Islet of Langerhans (tissue), 1 donor: ENCODE measurements around the gene TMSB15A.

ENCODE experiments used
- FAIRE-seq: peaks from one replicate; lab custom pipeline; 2011; peaks lifted over from hg19 to GRCh38; lab: Jason Lieb, UNC

The TMSB15A gene

DNA sequence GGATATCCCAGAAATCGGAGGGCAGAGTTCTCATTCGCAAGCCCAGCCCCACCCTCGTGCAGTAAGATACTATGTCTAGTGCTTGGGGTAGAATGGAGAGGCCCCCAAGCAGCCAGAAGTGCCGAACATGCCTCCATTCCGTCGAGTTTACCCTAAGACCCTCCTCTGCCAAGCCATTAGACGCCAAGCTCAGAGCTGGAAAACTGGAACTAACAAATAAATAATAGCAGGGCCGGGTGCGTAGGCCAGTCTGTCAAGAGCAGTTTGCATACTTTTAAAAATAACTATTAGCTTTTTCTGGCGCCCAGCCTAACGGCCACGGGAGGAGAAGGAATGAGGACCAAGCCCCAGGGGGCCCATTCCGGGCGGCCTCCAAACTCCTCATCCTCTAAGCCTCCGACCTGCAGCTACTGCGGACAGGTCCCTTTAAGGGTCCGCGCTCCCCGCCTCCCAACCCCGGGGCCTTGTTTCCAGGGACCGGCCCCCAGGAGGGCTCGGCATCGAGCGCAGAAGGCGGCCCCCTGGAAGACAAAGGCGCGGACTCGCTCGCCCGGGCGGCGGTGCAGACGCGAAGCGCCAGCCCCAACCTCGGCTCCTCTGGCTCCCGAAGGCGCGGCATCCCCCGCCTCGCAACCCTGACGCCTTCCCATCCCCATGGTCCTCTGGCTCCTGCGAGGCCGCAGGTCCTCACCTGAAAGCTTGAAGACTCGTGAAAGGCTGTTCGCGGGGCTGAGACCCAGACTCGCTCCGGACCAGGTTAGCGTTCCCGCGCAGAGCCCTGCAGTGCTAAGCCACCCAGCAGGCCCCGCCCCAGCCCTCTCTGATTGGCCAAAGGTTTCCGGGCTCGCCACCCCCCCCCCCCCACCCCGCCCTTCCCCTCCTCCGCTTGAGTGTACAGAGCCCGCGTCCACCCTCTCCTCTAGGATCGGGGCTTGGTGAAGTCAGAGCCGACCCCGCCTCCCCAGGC lies at the start of gene TMSB15A:
Gene TMSB15A (minus strand): TSS at position 765 of the 967 bp plus-strand sequence.
- FAIRE-seq, result no peak

DNA sequence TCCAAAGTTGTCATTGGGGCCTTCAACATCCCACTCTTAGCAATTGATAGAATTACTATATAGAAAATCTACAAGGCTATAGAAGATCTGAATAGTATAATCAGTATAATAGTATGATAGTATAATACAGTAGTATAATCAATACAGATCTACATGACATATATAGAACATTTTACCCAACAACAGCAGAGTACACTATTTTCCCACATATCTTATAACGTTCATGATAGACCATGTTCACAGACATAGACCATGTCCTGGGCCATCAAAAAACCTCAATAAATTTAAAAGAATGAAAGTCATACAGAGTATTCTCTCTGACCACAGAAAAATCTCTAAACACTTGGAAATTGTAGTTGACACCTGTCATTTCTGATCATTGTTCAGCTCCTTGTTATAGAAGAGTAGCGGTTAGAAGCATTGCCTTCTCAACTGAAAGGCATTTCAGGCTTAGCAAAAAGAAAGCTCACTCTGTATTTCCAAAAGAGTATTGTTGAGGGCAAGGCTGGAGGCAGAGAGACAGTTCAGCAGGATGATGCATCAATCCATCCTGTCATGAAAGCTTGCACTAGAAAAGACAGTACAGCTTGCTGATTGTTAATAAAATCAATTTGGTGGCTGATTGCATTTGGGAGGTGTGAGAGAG lies 44.0 kb upstream of the TMSB15A start:
- FAIRE-seq, result no peak

DNA sequence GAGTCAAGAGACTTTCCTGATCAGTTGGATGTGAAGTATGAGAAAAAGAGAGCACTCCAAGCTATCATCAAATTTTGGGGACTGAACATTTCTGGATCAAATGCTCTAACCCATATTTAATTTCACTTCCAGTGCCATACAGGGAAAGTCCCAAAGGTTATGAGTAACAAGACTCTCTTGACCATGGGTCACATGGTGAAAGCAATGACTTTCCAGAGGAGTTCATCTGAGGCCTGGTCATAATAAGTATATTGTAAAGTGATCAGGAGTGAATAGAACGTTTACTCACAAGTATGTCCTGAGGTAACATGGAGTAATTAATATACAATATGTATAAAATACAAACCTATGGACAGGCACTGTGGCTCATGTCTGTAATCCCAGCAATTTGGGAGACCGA lies 42.1 kb upstream of the TMSB15A start:
- FAIRE-seq, result no peak

DNA sequence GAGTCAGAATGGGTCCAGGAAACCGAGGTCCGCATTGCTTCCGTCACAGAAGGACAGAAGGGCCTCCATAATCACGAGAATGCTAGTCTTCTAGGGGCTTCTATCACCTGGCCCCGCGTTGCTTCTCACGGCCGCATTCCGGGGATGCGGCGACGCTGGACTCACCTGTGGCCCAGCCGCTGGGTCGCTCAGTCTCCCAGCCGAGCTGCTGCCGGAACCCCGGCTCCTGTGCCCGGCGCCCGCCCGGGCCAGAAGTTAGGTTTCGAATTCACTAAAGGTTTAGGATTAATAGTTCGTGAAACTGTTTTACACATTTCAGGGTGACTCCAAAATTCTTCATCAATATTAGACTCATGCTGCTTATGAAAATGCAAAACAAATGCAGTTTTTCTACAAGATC lies 31.7 kb upstream of the TMSB15A start:
- FAIRE-seq, result no peak

DNA sequence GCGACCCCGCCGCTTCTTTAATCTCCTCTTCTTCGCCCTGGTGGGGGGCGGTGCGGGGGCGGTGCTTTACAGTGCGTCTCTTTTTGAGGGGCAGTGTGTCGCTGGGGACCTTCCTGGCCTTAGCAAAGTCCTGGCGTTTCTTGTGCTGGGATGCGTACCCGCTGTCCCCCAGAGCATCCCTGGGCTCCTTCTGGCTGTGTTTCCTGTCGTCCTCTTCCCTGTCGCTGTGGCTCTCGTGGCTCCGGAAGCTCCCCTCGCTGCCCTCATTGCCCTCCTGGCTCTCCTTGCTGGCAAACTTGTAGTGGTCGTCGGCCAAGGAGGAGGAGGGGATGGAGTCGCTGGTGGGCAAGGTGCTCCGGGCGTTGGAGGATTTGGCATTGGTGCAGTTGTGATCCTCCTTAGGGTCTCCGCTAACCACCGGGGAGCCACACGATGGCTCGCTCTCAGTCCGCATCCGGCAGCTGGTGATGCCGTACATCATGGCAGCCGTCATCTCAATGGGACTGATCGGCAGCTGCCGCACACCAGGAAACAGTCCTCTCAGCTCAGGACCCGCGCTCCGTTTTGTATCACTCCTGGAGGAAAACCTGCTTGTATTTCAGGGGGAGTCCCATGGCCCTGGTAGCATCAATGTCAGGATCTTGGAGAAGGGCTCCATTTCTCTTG lies 30.4 kb upstream of the TMSB15A start:
- no peak for FAIRE-seq

DNA sequence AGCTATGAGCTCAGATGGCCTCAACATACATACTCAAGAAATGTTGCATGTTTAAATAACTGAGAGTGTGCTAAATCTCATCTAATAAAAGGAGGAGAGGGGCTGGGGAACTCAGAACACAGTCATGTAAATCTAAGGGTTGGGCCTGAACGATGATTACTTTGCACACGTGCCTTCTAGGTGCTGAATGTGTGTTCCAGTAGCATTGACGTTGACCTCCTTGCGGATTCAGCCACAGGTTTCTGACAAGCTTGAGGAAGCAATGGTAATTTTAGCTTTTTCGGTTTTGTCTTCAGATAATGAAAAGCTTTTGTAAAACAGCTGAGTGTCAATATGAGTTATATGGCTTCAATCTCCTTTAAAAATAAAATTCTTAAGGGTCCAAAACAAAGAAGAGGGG lies 29.6 kb upstream of the TMSB15A start:
- FAIRE-seq, result peak; percentile 47

DNA sequence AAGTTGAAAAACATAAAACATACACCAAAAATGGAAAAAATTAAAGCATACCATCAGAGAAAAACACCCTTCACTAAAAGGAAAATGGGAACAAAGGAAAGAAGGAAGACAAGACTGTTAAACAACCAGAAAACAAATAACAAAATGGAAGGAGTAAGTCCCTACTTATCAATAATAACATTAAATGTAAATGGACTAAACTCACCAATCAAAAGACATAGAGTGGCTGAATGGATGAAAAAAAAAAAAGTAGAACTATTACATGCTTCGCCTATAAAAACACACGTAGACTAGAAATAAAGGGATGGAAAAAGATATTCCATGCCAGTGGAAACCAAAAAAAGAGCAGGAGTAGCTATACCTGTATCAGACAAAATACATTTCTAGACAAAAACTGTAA lies 19.4 kb upstream of the TMSB15A start:
- no peak for FAIRE-seq

DNA sequence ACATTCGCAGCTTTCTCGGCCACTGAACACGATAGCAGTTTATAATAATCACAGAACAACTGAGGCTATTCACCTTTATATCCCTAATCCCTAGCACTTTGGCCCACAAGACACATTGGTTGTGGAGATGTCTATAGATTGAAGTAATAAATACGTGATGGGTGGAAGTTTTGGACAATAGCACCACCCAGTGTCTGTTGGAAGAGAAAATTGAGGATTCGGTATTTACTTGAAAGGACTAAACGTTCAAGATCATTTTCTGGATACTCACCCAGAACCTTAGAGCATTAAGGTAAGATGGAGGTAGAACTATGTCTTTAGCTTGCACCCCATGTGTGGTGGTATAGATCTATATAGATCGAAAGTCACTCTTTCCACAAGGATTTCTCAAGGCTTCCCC lies 787 bp upstream of the TMSB15A start:
- FAIRE-seq, result no peak

DNA sequence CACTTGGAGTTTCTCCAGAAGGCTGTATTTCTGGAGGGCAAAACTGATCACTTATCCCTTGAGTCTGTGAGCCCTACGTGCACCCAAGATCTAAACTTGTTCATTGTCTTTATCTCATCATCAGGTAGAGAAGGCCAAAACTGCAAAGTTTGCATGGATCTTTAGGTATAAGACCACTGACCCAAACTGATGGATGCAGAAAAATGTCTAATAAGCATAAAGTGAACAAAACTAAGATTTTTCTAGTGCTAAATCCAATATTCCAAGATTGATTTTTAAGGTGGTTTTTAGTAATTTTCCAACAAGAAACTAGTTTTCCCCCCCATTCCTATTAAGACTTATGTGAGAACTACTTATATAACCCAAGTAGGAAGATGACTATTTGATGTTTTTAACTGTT lies 2.0 kb downstream of the TMSB15A start:
- FAIRE-seq, result no peak

DNA sequence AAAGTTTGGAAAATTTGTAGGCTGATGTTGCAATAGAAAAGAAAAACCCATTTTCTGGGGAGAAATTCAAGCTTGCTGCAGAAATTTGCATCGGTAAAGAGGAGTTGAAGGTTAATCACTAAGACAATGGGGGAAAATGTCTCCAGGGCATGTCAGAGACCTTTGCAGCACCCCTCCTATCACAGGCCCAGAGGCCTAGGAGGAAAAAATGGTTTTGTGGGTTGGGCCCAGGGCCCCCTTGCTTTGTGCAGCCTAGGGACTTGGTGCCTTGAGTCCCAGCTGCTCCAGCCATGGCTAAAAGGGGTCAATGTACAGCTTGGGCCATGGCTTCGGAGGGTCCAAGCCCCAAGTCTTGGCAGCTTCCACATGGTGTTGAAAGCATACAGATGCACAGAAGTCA lies 17.8 kb downstream of the TMSB15A start:
- no peak for FAIRE-seq

DNA sequence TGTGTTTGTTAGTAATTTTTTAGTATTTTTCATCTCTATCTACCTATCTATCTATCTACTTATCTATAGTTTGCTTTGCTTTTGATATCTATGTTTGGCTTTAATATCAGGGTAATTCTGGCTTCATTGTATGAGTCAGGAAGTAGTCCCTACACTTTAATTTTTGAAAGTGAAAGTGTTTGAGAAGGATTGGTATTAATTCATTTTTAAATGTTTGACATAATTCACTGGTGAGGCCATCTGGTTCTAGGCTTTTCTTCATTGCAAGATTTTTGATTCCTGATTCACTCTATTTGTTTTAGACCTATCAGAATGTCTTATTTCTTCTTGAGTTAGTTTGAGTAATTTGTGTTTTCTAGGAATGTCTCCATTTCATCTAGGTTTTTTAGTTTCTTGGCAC lies 24.8 kb downstream of the TMSB15A start:
- FAIRE-seq, result no peak

DNA sequence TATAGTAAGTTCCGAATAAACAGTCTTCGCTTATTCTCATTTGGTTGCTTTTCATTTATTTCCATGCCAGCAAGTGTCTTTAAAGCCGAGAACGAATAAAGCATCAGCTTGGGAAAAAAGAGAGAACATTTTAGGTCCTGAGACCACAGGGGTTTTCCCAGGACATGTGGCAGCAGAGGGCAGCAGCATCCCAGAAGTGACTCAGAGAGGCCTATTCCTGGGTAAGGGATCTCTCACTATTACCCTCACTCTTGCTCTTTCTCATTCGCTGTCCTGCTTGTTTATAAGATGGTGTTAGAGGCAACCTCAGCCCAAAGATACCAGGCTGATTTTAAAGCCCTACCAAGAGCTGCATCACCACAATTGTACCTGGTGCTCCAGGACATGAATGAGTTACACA lies 37.8 kb downstream of the TMSB15A start:
- peak; percentile 96 for FAIRE-seq

DNA sequence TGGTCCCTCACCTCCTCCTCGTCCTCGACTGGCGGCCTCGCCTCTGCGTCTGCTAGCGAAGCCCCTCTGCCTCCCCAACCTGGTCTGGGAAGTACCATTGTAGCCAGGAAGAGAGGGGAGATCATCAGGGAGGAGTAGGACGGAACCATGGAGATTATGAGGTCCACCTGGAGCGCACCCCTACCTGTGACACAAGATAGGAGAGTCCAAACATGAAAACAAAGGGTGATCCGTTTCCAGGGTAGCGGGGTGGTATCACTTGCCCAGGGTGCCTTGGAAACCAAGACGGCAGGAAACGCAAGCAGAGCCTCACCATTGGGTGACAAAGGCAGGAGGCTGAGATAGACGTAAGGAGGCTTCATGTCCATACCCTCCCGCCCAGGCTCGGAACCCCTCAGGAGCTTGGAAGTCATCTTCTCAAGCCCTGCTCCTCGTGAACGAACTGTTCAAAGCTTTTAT lies 44.7 kb downstream of the TMSB15A start, which contains the start of gene TCP11X2:
Gene TCP11X2 (minus strand): TSS at position 51 of the 459 bp plus-strand sequence.
- FAIRE-seq, result peak; percentile 81

DNA sequence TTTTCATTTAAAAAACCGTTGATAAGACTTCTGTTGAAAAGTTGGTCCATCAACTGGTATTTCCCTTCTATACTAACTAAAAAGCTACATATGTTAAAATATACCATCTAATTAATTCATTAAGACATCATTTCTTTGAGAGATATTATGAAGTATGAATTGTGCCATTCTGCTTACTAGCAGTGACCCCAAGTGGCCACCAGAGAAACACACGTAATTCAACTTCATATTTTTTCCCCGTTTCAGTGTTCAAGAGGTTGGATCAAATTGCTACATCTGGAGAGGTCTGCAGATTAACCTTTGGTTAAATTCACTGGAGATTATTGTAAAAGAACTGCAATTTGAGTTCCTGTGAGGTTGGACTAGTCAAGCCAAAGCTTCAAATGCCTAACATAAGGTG lies 46.3 kb downstream of the TMSB15A start:
- FAIRE-seq, result peak; percentile 99
